Measurements from ENCODE around the gene YPEL1. TPM values are rescaled to one million over a fixed set of nuclear protein-coding genes. Genes with fewer than 3 reads are reported as not detected.
A peak's percentile ranks its signal among the peaks of the same experiment; 100 is the strongest.
"Not testable (repeated sequence)": the region's sequence is repeated elsewhere in the genome, so short reads cannot be mapped to it uniquely, and the experiment has no call there.

YPEL1 gene
- total RNA-seq, 2 experiments from 2014 or later: 8.9 to 11.0 TPM

DNA sequence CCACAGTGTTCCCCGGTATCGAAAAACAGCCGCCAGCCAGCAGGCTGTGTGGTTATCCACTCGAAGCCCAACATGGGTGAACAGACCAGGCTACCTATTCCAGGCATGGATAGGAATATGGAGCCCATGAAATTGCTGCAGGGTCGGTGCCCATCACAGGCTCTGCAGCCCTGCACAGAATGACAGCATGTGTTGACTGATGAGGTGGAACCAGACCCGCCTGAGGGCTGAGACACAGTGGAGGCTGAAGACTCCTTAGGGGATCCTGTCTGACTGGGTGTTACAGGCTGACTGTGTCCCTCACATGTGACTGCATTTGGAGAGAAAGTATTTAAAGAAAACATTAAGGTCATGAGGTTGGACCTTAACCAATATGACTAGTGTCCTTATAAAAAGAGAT is 6.2 kb upstream of the YPEL1 start:
- ChIA-PET POLR2A (no interaction called here), CTCF (no interaction called here)
- Mint-ChIP-seq H3K36me3 (ENCODE audit: low read depth) (no peaks in the 10 kb centered on the region), H3K4me1 (peaks cover 3% of the 10 kb centered on the region), H3K27me3 (peaks cover 17% of the 10 kb centered on the region), H3K27ac (no peak overlapping the region), H3K4me3 (no peak overlapping the region), H3K9me3 (no peaks in the 10 kb centered on the region)
- DNase-seq: no peak

DNA sequence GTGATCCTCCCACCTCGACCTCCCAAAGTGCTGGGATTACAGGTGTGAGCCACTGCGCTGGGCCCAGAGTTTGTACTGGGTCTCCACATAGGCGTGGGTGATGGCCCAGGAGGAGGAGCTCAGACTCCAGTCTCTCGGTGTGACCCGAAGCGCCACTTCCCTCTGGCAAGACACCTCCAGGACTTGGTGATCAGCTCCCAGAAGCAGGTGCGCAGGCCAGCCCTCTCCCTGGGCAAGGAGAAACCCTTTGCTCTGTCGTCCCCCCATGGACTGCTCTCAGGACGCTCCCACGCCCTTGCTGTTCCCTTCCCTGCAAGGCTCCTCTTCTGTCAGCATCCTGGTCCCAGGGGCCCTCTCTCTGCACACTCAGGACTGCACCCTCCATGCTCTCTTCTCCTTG is 5.5 kb upstream of the YPEL1 start:
- Mint-ChIP-seq H3K36me3 (ENCODE audit: low read depth) (no peaks in the 10 kb centered on the region), H3K4me3 (no peak overlapping the region), H3K4me1 (peaks cover 3% of the 10 kb centered on the region), H3K27ac (no peak overlapping the region), H3K9me3 (no peaks in the 10 kb centered on the region), H3K27me3 (peaks cover 17% of the 10 kb centered on the region)
- CTCF ChIA-PET: interaction anchor here (0.7 to 1.6 kb wide), 2 partner anchors 212 to 561 kb away, joined by 3 to 5 read pairs; partner anchors contain the start of gene PPM1F
- no peak for DNase-seq
- POLR2A ChIA-PET: no interaction called here

DNA sequence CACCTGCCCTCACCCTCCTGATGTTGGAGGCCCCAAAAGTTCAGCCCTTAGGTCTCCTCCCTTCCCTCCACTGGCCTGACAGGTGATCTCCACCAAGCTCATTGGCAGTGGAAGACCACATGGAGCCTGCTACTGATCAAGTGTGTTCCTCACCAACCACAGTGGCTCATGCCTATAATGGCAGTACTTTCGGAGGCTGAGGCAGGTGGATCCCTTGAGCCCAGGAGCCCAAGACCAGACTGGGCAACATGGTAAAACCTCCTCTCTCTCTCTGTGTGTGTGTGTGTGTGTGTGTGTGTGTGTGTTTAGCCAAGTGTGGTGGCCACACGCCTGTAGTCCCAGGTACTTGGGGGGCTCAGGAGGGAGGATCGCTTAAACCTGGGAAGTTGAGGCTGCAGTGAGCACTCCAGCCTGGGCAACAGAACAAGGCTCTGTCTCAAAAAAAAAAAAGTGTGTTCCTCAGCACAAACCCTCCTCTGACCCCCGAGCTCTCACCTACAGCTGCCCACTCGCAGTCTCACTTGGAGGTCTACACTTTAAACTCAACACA is 4.3 kb upstream of the YPEL1 start:
- no peak for DNase-seq
- Mint-ChIP-seq H3K27ac (no peak overlapping the region), H3K4me3 (no peak overlapping the region), H3K36me3 (ENCODE audit: low read depth) (no peaks in the 10 kb centered on the region), H3K27me3 (peaks cover 17% of the 10 kb centered on the region), H3K9me3 (no peaks in the 10 kb centered on the region), H3K4me1 (peaks cover 7% of the 10 kb centered on the region)
- ChIA-PET POLR2A (no interaction called here), CTCF (interaction anchor here (1.6 kb wide), 1 partner anchor 213 kb away, joined by 5 read pairs; the partner anchor contains the start of gene PPM1F)

DNA sequence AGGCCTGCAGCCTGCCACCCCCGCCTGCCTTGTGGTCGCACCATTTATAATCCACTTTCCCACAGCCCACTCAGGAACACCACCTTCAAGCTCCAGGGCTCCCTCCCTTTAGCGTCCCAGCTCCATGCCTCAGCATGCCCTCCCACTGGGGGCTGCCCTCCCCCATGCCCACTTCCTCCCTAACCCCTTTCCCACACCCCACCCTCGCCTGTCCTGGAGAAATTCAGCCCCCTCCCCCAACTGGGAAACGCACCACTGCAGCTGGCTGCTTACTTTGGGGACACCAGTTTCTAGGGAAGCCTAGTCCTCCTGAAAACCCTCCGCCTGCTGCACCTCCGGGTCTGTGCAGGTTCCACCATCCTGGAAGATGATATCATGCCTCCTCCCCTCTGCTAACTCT is 3.4 kb upstream of the YPEL1 start:
- H3K27ac Mint-ChIP-seq: no peak overlapping the region
- H3K4me3 Mint-ChIP-seq: no peak overlapping the region
- H3K27me3 Mint-ChIP-seq: peaks cover 17% of the 10 kb centered on the region
- DNase-seq: no peak
- CTCF ChIA-PET: no interaction called here
- POLR2A ChIA-PET: no interaction called here
- no peaks in the 10 kb centered on the region for H3K36me3 Mint-ChIP-seq (ENCODE audit: low read depth)
- peaks cover 16% of the 10 kb centered on the region for H3K4me1 Mint-ChIP-seq
- H3K9me3 Mint-ChIP-seq: no peaks in the 10 kb centered on the region

DNA sequence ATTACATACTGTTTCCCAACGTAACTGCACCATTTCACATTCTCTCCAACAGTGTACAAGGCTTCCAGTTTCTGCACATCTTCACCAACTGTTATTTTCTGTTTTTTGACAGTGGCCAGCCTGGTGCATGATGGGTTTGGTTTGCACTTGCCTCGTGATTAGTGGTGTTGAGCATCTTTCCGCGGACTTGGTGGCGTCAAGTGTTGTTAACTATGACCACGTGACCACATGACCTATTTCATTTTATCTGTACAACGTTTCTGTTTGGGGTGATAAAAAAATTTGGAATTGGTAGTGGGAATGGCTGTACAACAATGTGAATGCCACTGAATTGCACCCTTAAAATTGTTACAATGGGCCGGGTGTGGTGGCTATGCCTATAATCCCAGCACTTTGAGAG is 2.5 kb upstream of the YPEL1 start:
- ChIA-PET CTCF (no interaction called here), POLR2A (no interaction called here)
- no peak overlapping the region for H3K27ac Mint-ChIP-seq
- peaks cover 21% of the 10 kb centered on the region for H3K4me1 Mint-ChIP-seq
- H3K4me3 Mint-ChIP-seq: no peak overlapping the region
- no peaks in the 10 kb centered on the region for H3K36me3 Mint-ChIP-seq (ENCODE audit: low read depth)
- DNase-seq: no peak
- H3K9me3 Mint-ChIP-seq: no peaks in the 10 kb centered on the region
- H3K27me3 Mint-ChIP-seq: peaks cover 21% of the 10 kb centered on the region

DNA sequence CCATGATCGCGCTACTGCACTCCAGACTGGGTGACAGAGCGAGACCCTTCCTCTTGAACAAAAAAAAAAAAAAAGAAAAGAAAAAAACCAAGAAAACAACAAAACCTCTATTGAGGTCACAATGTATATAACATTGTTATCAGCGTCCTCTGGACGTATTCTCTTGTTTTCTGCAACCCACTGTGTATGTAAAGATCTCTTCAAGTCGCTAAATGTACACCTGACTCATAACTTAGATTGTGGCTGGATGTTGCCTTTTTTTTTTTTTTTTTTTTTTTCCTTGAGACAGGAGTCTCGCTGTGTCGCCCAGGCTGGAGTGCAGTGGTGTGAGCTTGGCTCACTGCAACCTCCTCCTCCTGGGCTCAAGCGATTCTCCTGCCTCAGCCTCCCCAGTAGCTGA is 1.4 kb upstream of the YPEL1 start:
- no peak for DNase-seq
- ChIA-PET CTCF (no interaction called here), POLR2A (no interaction called here)
- peaks cover 21% of the 10 kb centered on the region for H3K4me1 Mint-ChIP-seq
- no peaks in the 10 kb centered on the region for H3K9me3 Mint-ChIP-seq
- peaks cover 21% of the 10 kb centered on the region for H3K27me3 Mint-ChIP-seq
- H3K27ac Mint-ChIP-seq: no peak overlapping the region
- H3K36me3 Mint-ChIP-seq (ENCODE audit: low read depth): no peaks in the 10 kb centered on the region
- H3K4me3 Mint-ChIP-seq: peak overlapping the region; percentile 25

DNA sequence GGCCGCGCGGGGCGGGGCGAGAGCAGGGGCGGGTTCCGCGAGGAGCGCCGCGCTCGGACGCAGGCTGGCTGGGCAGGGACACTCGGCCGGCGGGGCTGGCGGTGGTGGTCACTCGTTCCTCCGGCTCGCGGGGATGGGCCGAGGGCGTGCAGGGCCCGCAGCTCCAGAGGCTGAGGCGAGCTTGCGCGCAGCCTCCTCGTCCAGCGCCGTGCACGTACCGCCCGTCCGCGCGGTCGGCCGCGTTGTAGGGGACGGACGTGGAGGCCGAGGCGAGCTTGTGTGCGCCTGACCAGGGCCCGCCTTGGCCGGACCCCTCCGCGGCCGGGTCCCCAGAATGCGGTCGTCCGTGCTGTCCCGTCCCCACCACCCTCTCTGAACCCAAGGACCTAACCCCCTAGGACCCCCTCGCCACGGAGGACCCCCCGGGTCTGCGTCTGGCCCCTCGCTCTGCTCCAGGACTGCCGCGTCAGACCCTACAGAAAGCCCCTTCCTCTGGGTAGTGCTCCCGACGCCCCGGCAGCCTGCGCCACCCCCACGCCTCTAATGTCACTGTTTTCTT is 569 bp upstream of the YPEL1 start:
- Mint-ChIP-seq H3K9me3 (no peaks in the 10 kb centered on the region), H3K4me1 (peaks cover 21% of the 10 kb centered on the region), H3K4me3 (peak overlapping the region; percentile 51), H3K27ac (no peak overlapping the region), H3K27me3 (peaks cover 21% of the 10 kb centered on the region), H3K36me3 (ENCODE audit: low read depth) (no peaks in the 10 kb centered on the region)
- ChIA-PET POLR2A (interaction anchor here (0.6 kb wide), 1 partner anchor 13 kb away, joined by 10 read pairs; no protein-coding TSS in a partner anchor), CTCF (interaction anchor here (0.7 to 2.1 kb wide), 2 partner anchors 10 to 25 kb away, joined by 3 to 7 read pairs; no protein-coding TSS in a partner anchor)
- no peak for DNase-seq

DNA sequence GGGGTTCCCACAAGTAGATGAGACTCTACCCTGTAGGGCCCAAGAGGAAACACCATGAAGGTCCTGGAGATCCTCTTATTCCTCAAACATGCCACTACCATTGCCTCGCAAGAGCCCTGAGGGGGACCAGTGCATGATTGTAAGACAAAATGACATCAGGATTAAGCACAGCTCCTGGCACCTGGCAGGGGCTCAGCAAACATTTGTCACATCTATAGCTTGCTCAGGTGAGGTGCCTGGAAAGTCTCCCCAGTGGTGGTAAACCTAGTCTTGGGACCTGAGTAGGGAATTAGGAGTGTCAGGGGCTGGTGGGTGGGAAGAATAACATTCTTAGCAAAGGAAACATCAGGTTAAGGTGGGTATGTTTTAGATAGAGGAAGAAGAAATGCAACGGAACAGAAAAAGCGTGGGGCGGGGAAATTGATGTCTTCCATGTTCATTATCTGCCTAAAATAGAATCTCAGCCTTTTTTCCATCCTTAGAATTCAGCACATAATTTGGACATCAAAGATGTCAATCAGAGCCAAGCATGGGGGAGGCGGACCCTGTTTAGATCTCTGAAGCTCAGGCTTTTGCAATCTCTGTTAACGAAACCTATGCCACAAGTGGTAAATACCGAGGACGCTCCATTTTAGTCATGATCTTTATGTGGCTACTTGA is 924 bp downstream of the YPEL1 start:
- Mint-ChIP-seq H3K4me3 (peak overlapping the region; percentile 91), H3K27ac (peak overlapping the region; percentile 96), H3K9me3 (no peaks in the 10 kb centered on the region), H3K36me3 (ENCODE audit: low read depth) (no peaks in the 10 kb centered on the region), H3K4me1 (peaks cover 21% of the 10 kb centered on the region), H3K27me3 (peaks cover 20% of the 10 kb centered on the region)
- ChIA-PET CTCF (interaction anchor here (0.6 to 2.1 kb wide), 3 partner anchors 9 to 69 kb away, joined by 3 to 7 read pairs (median 3); partner anchors contain the start of gene PPIL2), POLR2A (no interaction called here)
- DNase-seq: peak; percentile 19

DNA sequence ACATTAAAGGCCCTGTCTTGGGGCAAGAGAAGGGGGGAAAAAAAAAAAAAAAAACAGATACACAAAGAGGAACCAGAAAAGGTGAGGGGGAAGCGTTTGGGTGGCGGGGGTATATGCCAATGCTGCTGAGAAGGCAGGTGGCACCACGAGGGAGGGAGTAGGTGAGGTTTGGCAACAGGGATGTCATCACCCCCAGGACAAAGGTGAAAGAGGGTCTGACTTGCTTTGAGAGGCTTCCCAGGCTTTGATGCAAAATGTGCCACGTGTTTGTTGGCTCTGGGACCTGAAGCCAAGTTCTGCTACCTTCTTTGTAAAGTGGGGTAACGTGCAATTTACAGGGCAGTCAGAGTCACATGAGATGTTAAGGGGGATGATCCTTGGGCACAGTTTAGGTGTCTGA is 4.1 kb downstream of the YPEL1 start:
- peaks cover 4% of the 10 kb centered on the region for H3K27me3 Mint-ChIP-seq
- POLR2A ChIA-PET: no interaction called here
- H3K27ac Mint-ChIP-seq: no peak overlapping the region
- no peak for DNase-seq
- no peaks in the 10 kb centered on the region for H3K9me3 Mint-ChIP-seq
- CTCF ChIA-PET: no interaction called here
- H3K4me3 Mint-ChIP-seq: no peak overlapping the region
- no peaks in the 10 kb centered on the region for H3K36me3 Mint-ChIP-seq (ENCODE audit: low read depth)
- H3K4me1 Mint-ChIP-seq: peaks cover 24% of the 10 kb centered on the region

DNA sequence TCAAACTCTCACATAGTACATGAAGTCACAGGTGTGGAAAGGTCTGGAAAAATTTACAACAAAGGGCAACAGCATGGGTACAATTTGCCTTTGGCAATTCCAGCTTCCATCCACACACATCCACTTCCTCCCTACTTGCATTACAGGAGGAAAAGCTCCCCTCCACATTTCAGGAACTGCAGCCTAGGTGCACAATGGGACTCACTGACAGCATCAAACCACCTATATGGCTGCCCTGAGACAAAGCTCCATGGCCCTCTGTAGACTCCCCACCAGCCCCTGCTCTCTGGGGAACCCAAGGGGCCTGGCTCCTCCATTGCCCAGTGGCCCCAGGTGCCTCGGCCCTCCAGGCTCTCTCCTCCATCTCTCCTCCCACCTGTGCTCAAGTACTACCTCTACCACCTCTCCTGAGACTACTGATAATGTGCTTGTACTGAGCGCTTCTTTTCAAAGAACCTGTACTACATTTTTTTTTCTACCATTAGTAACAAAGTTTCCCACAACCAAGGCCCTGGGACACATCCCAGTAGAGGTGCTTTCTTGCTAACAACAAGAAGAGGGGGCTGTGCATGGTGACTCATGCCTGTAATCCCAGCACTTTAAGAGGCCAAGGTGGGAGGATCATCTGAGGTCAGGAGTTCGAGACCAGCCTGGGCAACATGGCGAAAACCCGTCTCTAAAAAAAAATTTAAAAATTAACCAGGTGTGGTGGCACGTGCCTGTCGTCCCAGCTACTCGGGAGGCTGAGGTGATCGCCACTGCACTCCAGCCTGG is 4.9 kb downstream of the YPEL1 start:
- CTCF ChIA-PET: interaction anchor here (1.4 kb wide), 1 partner anchor 10 kb away, joined by 3 read pairs; no protein-coding TSS in a partner anchor
- H3K27me3 Mint-ChIP-seq: peaks cover 4% of the 10 kb centered on the region

DNA sequence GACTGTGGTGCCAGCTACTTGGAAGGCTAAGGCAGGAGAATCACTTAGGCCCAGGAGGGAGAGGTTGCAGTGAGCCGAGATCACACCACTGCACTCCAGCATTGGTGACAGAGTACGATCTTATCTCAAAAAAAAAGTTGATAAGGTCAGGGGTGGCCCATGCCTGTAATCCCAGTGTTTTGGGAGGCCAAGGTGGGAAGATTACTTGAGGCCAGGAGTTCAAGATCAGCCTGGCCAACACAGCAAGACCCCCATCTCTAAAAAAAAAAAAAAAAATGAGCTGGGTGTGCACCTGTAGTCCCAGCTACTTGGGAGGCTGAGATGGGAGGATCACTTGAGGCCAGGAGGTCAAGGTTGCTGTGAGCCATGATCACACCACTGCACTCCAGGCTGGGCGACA is 6.4 kb downstream of the YPEL1 start:
- peaks cover 13% of the 10 kb centered on the region for H3K4me1 Mint-ChIP-seq
- H3K27me3 Mint-ChIP-seq; H3K36me3 Mint-ChIP-seq (ENCODE audit: low read depth); H3K27ac Mint-ChIP-seq; DNase-seq; POLR2A ChIA-PET; H3K9me3 Mint-ChIP-seq; H3K4me3 Mint-ChIP-seq: not testable (repeated sequence)
- CTCF ChIA-PET: interaction anchor here (0.6 to 1.4 kb wide), 3 partner anchors 9 to 26 kb away, joined by 3 to 4 read pairs (median 3); no protein-coding TSS in a partner anchor

More for the DNA sequence above, 4.9 kb downstream of the YPEL1 start:
- POLR2A ChIA-PET: no interaction called here
- Mint-ChIP-seq H3K4me3 (no peak overlapping the region), H3K4me1 (peaks cover 24% of the 10 kb centered on the region), H3K9me3 (no peaks in the 10 kb centered on the region), H3K36me3 (ENCODE audit: low read depth) (no peaks in the 10 kb centered on the region), H3K27ac (no peak overlapping the region)
- no peak for DNase-seq

DNA sequence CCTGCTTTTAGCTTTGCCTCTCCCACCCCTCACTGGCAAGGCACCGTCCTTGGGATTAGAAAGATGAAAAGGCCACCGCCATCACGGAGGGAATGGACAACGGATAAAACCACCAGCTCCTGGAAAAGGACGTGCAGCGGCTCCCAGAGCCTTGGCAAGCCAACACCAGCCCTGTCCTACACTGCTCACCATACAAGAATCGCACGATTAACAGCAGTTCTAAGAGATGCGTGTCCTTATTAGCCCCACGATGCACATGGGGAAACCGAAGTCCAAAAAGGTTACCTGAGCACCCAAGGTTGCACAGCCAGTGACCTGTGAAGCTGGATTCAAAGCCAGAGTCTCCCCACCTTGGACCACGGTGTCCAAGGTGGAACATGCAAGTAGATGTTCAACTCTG is 7.3 kb downstream of the YPEL1 start:
- no peak overlapping the region for H3K4me3 Mint-ChIP-seq
- peaks cover 6% of the 10 kb centered on the region for H3K4me1 Mint-ChIP-seq
- no peak overlapping the region for H3K27ac Mint-ChIP-seq
- DNase-seq: no peak
- H3K36me3 Mint-ChIP-seq (ENCODE audit: low read depth): no peaks in the 10 kb centered on the region
- CTCF ChIA-PET: interaction anchor here (0.6 kb wide), 1 partner anchor 91 kb away, joined by 4 read pairs; no protein-coding TSS in a partner anchor
- H3K27me3 Mint-ChIP-seq: peaks cover under 1% of the 10 kb centered on the region
- H3K9me3 Mint-ChIP-seq: no peaks in the 10 kb centered on the region
- POLR2A ChIA-PET: no interaction called here

DNA sequence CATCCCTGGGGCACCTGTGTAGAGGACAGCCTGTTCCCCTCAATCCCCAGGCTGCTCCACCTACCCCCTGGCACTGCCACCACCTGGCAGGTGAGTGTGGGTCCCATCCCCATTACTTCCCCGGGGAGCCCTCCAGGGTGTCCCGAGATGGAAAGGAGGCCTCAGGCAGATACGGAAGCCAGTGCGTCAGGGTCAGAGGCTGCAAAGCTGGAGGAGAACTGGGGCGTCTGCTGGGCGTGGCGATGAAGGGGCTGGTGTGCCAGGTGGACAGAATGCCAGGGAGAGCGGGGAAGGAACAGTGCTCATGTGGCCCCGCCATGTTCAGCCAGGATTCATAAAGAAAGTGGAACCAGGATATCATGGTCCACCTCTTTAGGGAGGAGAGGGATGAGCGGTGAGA is 7.8 kb downstream of the YPEL1 start:
- Mint-ChIP-seq H3K9me3 (no peaks in the 10 kb centered on the region), H3K4me3 (no peak overlapping the region)
- POLR2A ChIA-PET: no interaction called here

More for the DNA sequence above, 7.8 kb downstream of the YPEL1 start:
- Mint-ChIP-seq H3K27me3 (no peaks in the 10 kb centered on the region), H3K27ac (no peak overlapping the region), H3K4me1 (peaks cover 6% of the 10 kb centered on the region), H3K36me3 (ENCODE audit: low read depth) (no peaks in the 10 kb centered on the region)
- DNase-seq: no peak
- CTCF ChIA-PET: no interaction called here
